Smooth muscle cell (in vitro differentiated cells): ENCODE results near the gene EWSR1. TPM values are rescaled to one million over a fixed set of nuclear protein-coding genes. Genes with fewer than 3 reads are reported as not detected.

ENCODE experiments used
- DNase-seq: peaks from one replicate; lab custom pipeline; 2025; ENCODE audit not compliant: unreplicated experiment; lab: John Stamatoyannopoulos, UW
- H2AFZ ChIP-seq: fragments of 200-600 bp; sonication (generic); 2 replicates; pipeline ENCODE4 v1.6.0; 2016; ENCODE audit warnings: antibody characterized with exemption, low read depth, mild to moderate bottlenecking
- H3F3A ChIP-seq: fragments of 200-600 bp; sonication (generic); 2 replicates; pipeline ENCODE4 v1.6.0; 2017; ENCODE audit warnings: antibody characterized with exemption, low read depth
- H3K27ac ChIP-seq: fragments of 200-600 bp; sonication (generic); 2 replicates; pipeline ENCODE4 v1.5.1; 2016; ENCODE audit warnings: low read depth, mild to moderate bottlenecking
- H3K27me3 ChIP-seq: fragments of 200-600 bp; sonication (generic); 2 replicates; pipeline ENCODE4 v1.6.1; 2016; ENCODE audit warnings: low read depth, mild to moderate bottlenecking
- H3K36me3 ChIP-seq: fragments of 200-600 bp; sonication (generic); 2 replicates; pipeline ENCODE4 v1.5.1; 2016; ENCODE audit warnings: low read depth
- H3K4me1 ChIP-seq: fragments of 200-600 bp; sonication (generic); 2 replicates; pipeline ENCODE4 v1.5.1; 2016; ENCODE audit warnings: low read depth
- H3K4me2 ChIP-seq: fragments of 200-600 bp; sonication (generic); 2 replicates; pipeline ENCODE4 v1.6.0; 2016; ENCODE audit warnings: mild to moderate bottlenecking
- H3K4me3 ChIP-seq: fragments of 200-600 bp; sonication (generic); 2 replicates; pipeline ENCODE4 v1.5.1; 2016; ENCODE audit warnings: mild to moderate bottlenecking
- H3K79me2 ChIP-seq: fragments of 200-600 bp; sonication (generic); 2 replicates; pipeline ENCODE4 v1.6.0; 2016; ENCODE audit warnings: low read depth, mild to moderate bottlenecking
- H3K9ac ChIP-seq: fragments of 200-600 bp; sonication (generic); 2 replicates; pipeline ENCODE4 v1.6.0; 2016; ENCODE audit warnings: low read depth
- H3K9me3 ChIP-seq: fragments of 200-600 bp; sonication (generic); replicated peaks from 2 replicates; pipeline ENCODE4 v1.5.1; 2016; ENCODE audit warnings: low read depth
- H4K20me1 ChIP-seq: fragments of 200-600 bp; sonication (generic); 2 replicates; pipeline ENCODE4 v1.6.0; 2016; ENCODE audit warnings: low read depth
- WGBS: methylation state at CpG from one replicate; pipeline ENCODE4 v1.1.7; 2016; ENCODE audit warnings: low lambda C conversion rate; 5-methylcytosine and 5-hydroxymethylcytosine counted together
- polyA plus RNA-seq: library from polyadenylated mRNA; unstranded; fragments of >200 nt; fragmentation: Nextera tagmentation; extraction: Ambion mirVana; gene quantifications from 2 replicates; pipeline ENCODE4 v1.2.1, GENCODE V29; 2016
- total RNA-seq: library from RNA; depleted of rRNA; stranded (reverse); fragments of >200 nt; gene quantifications from 2 replicates; pipeline ENCODE4 v1.2.3, GENCODE V29; 2014
- TF ChIP-seq, protein P1 (sequence below): fragments of 200-600 bp; sonication (generic); IDR thresholded peaks from 2 replicates; pipeline ENCODE4 v1.5.1; 2017; ENCODE audit warnings: borderline replicate concordance, mild to moderate bottlenecking, antibody characterized with exemption; ENCODE audit not compliant: insufficient read depth, poor library complexity, severe bottlenecking

Gene EWSR1
- total and polyA plus RNA-seq, 2 experiments from 2014 or later: 164 to 197 TPM

DNA sequence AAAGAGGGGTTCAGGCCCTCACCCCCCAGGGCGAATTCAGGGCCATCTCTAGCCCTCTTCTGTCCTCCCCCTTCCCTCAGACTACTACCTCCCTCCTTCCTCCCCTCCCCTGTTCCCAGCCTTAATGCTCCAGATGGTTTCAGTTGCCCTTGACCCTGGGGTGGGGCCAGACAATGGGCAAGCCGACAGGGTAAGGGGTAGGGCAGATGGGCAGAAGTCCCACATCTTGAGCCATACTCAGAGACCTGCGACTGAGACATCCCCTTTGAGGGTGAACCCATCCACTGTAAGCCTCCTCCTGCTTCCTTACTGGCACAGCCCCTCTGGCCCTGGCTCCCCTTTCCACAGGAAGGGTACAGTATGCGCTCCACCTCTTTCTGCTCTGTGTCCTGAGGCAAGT, 2.1 kb upstream of the EWSR1 start:
- WGBS: 92% methylated on average over 4 of the region's 4 CpGs
- no peak overlapping the region for H3K4me3 ChIP-seq

DNA sequence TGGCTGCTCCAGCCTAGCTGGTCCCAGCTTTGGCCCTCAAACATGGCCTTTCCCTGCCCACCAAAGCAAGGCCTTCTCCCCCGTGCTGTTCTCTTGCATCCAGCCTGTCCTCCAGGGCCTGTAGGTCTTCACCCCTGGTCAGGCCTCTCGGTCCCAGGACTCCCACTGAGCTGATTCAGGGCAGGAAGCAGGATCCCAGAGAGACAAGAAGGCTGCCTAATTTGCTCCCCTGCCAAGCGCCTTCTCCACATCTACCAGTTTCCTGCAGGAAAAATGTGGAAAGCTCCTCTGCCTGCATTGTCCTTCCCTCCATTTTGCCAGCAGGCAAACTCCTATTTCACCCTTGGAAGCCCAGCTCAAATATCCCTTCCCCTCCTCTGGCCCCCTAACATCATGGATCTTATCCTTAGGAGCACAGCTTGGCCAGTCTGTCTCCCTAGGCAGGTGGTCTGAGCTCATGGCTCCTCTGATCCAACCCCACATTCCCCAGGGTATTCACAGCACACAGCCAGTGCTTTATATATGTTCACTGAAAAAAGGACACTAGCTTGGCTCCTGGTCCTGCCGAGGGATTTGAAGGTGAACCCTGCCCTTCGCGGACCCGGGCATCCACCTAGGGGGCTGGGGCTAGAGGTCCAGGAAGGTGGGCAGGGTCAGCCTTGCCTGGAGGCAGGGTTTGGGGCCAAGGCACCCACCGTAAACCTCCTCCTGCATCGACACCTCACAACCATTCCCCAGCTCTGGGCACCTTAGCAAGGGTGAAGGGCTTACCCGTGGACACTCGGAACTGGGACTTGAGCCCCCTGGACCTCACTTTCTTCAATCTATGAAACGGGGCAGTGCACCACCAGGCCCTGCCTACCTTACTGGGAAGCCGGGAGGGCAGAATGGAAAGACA, 1.3 kb upstream of the EWSR1 start:
- H3K27me3 ChIP-seq: no peaks in the 10 kb centered on the region
- H3K4me3 ChIP-seq: peak overlapping the region; percentile 83
- peaks cover 35% of the 10 kb centered on the region for H3K4me1 ChIP-seq
- H3K9ac ChIP-seq: peak overlapping the region; percentile 100
- peaks cover 50% of the 10 kb centered on the region for H3K79me2 ChIP-seq
- peak overlapping the region; percentile 92 for H2AFZ ChIP-seq
- DNase-seq: no peak
- H4K20me1 ChIP-seq: peaks cover 33% of the 10 kb centered on the region
- WGBS: 24% methylated on average over 13 of the region's 13 CpGs
- no peaks in the 10 kb centered on the region for H3K9me3 ChIP-seq
- TF ChIP-seq, protein P1, sequence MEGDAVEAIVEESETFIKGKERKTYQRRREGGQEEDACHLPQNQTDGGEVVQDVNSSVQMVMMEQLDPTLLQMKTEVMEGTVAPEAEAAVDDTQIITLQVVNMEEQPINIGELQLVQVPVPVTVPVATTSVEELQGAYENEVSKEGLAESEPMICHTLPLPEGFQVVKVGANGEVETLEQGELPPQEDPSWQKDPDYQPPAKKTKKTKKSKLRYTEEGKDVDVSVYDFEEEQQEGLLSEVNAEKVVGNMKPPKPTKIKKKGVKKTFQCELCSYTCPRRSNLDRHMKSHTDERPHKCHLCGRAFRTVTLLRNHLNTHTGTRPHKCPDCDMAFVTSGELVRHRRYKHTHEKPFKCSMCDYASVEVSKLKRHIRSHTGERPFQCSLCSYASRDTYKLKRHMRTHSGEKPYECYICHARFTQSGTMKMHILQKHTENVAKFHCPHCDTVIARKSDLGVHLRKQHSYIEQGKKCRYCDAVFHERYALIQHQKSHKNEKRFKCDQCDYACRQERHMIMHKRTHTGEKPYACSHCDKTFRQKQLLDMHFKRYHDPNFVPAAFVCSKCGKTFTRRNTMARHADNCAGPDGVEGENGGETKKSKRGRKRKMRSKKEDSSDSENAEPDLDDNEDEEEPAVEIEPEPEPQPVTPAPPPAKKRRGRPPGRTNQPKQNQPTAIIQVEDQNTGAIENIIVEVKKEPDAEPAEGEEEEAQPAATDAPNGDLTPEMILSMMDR: no peak
- peaks cover 11% of the 10 kb centered on the region for H3F3A ChIP-seq
- peak overlapping the region; percentile 99 for H3K27ac ChIP-seq
- no peaks in the 10 kb centered on the region for H3K36me3 ChIP-seq
- H3K4me2 ChIP-seq: peak overlapping the region; percentile 99

More for the DNA sequence above, 2.1 kb upstream of the EWSR1 start:
- TF ChIP-seq, protein P1: no peak
- Histone ChIP-seq H3K4me2 (no peak overlapping the region), H4K20me1 (peaks cover 24% of the 10 kb centered on the region), H3K4me1 (peaks cover 27% of the 10 kb centered on the region), H3F3A (peaks cover 11% of the 10 kb centered on the region), H2AFZ (no peak overlapping the region), H3K9me3 (no peaks in the 10 kb centered on the region), H3K9ac (no peak overlapping the region), H3K27me3 (no peaks in the 10 kb centered on the region), H3K27ac (no peak overlapping the region), H3K36me3 (no peaks in the 10 kb centered on the region), H3K79me2 (peaks cover 42% of the 10 kb centered on the region)
- DNase-seq: no peak

DNA sequence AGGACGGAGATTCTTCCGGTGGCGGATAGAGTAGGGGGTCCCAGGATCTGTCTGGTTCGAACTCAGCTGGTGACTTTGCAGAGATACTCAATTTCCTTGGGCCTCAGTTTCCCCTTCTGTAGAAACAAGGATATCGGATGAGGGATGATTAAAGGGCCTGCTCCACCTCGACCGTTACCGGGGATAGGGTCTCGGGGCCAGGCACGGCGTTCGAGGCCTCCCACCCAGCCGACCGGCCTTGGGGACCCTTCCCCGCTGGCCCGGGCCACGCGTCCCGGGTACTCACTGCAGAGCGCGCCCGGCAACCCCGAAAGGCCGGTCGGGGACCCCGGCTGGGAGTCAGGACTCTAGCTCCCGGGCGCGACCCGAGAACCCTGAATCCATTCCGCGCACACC, 608 bp upstream of the EWSR1 start:
- Histone ChIP-seq H3K9ac (peak overlapping the region; percentile 100), H3K4me1 (peaks cover 42% of the 10 kb centered on the region), H3K4me2 (peak overlapping the region; percentile 99), H3F3A (peaks cover 11% of the 10 kb centered on the region), H3K27ac (peak overlapping the region; percentile 99), H3K36me3 (no peaks in the 10 kb centered on the region), H3K79me2 (peaks cover 57% of the 10 kb centered on the region), H3K4me3 (peak overlapping the region; percentile 83), H2AFZ (peak overlapping the region; percentile 92), H3K9me3 (no peaks in the 10 kb centered on the region), H4K20me1 (peaks cover 39% of the 10 kb centered on the region), H3K27me3 (no peaks in the 10 kb centered on the region)
- TF ChIP-seq, protein P1: no peak
- 2% methylated on average over 32 of the region's 32 CpGs for WGBS
- no peak for DNase-seq
